WTC11 (cell line): ENCODE data around the gene EXOC6.

Experiments used
- ZNF138 ChIP-seq: sonication (generic); formaldehyde crosslinking; conservative IDR thresholded peaks from 2 replicates; pipeline ENCODE4 v1.8.1; 2022; ENCODE audit warnings: mild to moderate bottlenecking, moderate library complexity, missing genetic modification reagents
- ZNF263 ChIP-seq: sonication (generic); formaldehyde crosslinking; IDR thresholded peaks from 2 replicates; pipeline ENCODE4 v1.8.1; 2022; ENCODE audit warnings: low read depth, mild to moderate bottlenecking, moderate library complexity, missing genetic modification reagents

- TF ChIP-seq ZNF138 (CRISPR knock-in tag) (no peak), ZNF263 (CRISPR knock-in tag) (no peak)
These were observed 177.8 kb downstream of the EXOC6 start for GRCh38 chr10:93026072-93026471.
